A549 (cell line): ENCODE data around the gene TCP11. TPM values are rescaled to one million over a fixed set of nuclear protein-coding genes. Genes with fewer than 3 reads are reported as not detected.

ENCODE experiments used
- ATAC-seq, 2 experiments: fragments of 200-7000 bp in 1 of 2; fragments of >200 bp in 1 of 2; cut with Nextera tagmentation in 1 of 2; cut with Tn5 transposase in 1 of 2; 3 replicates each; pipeline versions ENCODE4 v1.8.0 to v1.9.1; 2018 to 2020; ENCODE audit warnings: mild to moderate bottlenecking in 1 of 2, moderate library complexity in 1 of 2
- CTCF ChIA-PET: fragments of 300-600 bp; sonication (Branson Sonifier 250); formaldehyde crosslinking; extraction: SDS; loops from one replicate; lab custom pipeline; 2021; ENCODE audit warnings: antibody characterized with exemption, inconsistent platforms; lab: Yijun Ruan, JAX
- POLR2A ChIA-PET: fragments of 350-600 bp; formaldehyde crosslinking; extraction: SDS; loops from one replicate; lab custom pipeline; 2021; ENCODE audit warnings: antibody characterized with exemption, inconsistent platforms; lab: Yijun Ruan, JAX
- DNase-seq, 2 experiments: peaks; one replicate each; pipeline versions ENCODE4 v3.0.0 to v3.0.0-alpha.2; 2011 to 2016; ENCODE audit warnings: low read depth in 1 of 2, low spot score in 1 of 2
- FAIRE-seq: peaks from 2 replicates; lab custom pipeline; 2011; peaks lifted over from hg19 to GRCh38; lab: Jason Lieb, UNC
- H3K27ac ChIP-seq, 2 experiments: fragments of >200 bp; sonication (Bioruptor Twin); formaldehyde crosslinking; 3 replicates each; pipeline ENCODE4 v1.5.1; 2016 to 2017
- H3K4me1 ChIP-seq: fragments of >200 bp; sonication (Bioruptor Twin); formaldehyde crosslinking; 3 replicates; pipeline ENCODE4 v1.6.1; 2016
- H3K4me2 ChIP-seq: fragments of >200 bp; sonication (Bioruptor Twin); formaldehyde crosslinking; 3 replicates; pipeline ENCODE4 v1.6.1; 2016
- H3K4me3 ChIP-seq: fragments of >200 bp; sonication (Bioruptor Twin); formaldehyde crosslinking; 3 replicates; pipeline ENCODE4 v1.5.1; 2016
- H3K9me3 ChIP-seq: fragments of >200 bp; sonication (Bioruptor Twin); formaldehyde crosslinking; 3 replicates; pipeline ENCODE4 v1.6.1; 2016
- CEBPB ChIP-seq, 2 experiments: fragments of >200 bp in 1 of 2; sonication (Bioruptor Twin) in 1 of 2; formaldehyde crosslinking in 1 of 2; IDR thresholded peaks; 2 replicates each; pipeline ENCODE4 v1.6.1; 2012 to 2016
- EHMT2 ChIP-seq: fragments of 200-600 bp; sonication (generic); IDR thresholded peaks from 2 replicates; pipeline ENCODE4 v1.6.1; 2016; ENCODE audit warnings: antibody characterized with exemption, low read depth, mild to moderate bottlenecking, moderate library complexity
- ESRRA ChIP-seq: fragments of 150-350 bp; IDR thresholded peaks from 2 replicates; pipeline ENCODE4 v1.6.1; 2014; ENCODE audit warnings: mild to moderate bottlenecking, low read length, borderline replicate concordance
- FOSB ChIP-seq: fragments of 250-450 bp; sonication (Bioruptor Pico); IDR thresholded peaks from 2 replicates; pipeline ENCODE4 v1.5.0; 2020; ENCODE audit warnings: mild to moderate bottlenecking, moderate library complexity
- GATA3 ChIP-seq: IDR thresholded peaks from 2 replicates; pipeline ENCODE4 v1.6.1; 2012; ENCODE audit warnings: borderline replicate concordance
- HDAC2 ChIP-seq: fragments of 200-600 bp; sonication (generic); IDR thresholded peaks from 2 replicates; pipeline ENCODE4 v1.6.1; 2016
- HES2 ChIP-seq: fragments of >200 bp; sonication (Bioruptor Twin); formaldehyde crosslinking; IDR thresholded peaks from 2 replicates; pipeline ENCODE4 v1.6.1; 2016
- HOXA7 ChIP-seq: fragments of 250-450 bp; sonication (Bioruptor Pico); IDR thresholded peaks from 2 replicates; pipeline ENCODE4 v1.5.0; 2020; ENCODE audit warnings: mild to moderate bottlenecking, moderate library complexity
- HOXB5 ChIP-seq: fragments of 250-450 bp; sonication (Bioruptor Pico); IDR thresholded peaks from 2 replicates; pipeline ENCODE4 v1.5.0; 2020; ENCODE audit warnings: mild to moderate bottlenecking, moderate library complexity
- JUN ChIP-seq, 2 experiments: fragments of >200 bp; sonication (Bioruptor Twin); formaldehyde crosslinking; IDR thresholded peaks; 2 replicates in 1 of 2; 3 replicates in 1 of 2; pipeline ENCODE4 v1.6.1; 2016 to 2017
- JUNB ChIP-seq: fragments of >200 bp; sonication (Bioruptor Twin); formaldehyde crosslinking; IDR thresholded peaks from 2 replicates; pipeline ENCODE4 v1.6.1; 2016
- KDM5A ChIP-seq: fragments of 200-600 bp; sonication (generic); IDR thresholded peaks from 2 replicates; pipeline ENCODE4 v1.6.1; 2016; ENCODE audit warnings: antibody characterized with exemption, mild to moderate bottlenecking
- NPAS2 ChIP-seq: fragments of 250-450 bp; sonication (Bioruptor Pico); IDR thresholded peaks from 2 replicates; pipeline ENCODE4 v1.8.0; 2022; ENCODE audit warnings: mild to moderate bottlenecking, moderate library complexity, borderline replicate concordance
- PBX3 ChIP-seq: IDR thresholded peaks from 2 replicates; pipeline ENCODE4 v1.6.1; 2012
- PHF8 ChIP-seq: fragments of 200-600 bp; sonication (generic); IDR thresholded peaks from 2 replicates; pipeline ENCODE4 v1.6.1; 2016; ENCODE audit warnings: low read depth, mild to moderate bottlenecking, antibody characterized with exemption, moderate library complexity, borderline replicate concordance
- POLR2A ChIP-seq: IDR thresholded peaks from 2 replicates; pipeline ENCODE4 v1.6.1; 2012; ENCODE audit warnings: mild to moderate bottlenecking, low read length
- RARB ChIP-seq: fragments of 250-450 bp; sonication (Bioruptor Pico); IDR thresholded peaks from 2 replicates; pipeline ENCODE4 v1.8.0; 2021; ENCODE audit warnings: mild to moderate bottlenecking, moderate library complexity
- RFX5 ChIP-seq: fragments of 450-650 bp; IDR thresholded peaks from 2 replicates; pipeline ENCODE4 v1.7.1; 2014; ENCODE audit warnings: antibody characterized with exemption, mild to moderate bottlenecking, moderate library complexity
- RNF2 ChIP-seq: fragments of 200-600 bp; sonication (generic); IDR thresholded peaks from 2 replicates; pipeline ENCODE4 v1.6.1; 2016; ENCODE audit warnings: low read depth, mild to moderate bottlenecking, antibody characterized with exemption, moderate library complexity, borderline replicate concordance
- SREBF2 ChIP-seq: fragments of 450-650 bp; IDR thresholded peaks from 2 replicates; pipeline ENCODE4 v1.6.1; 2014; ENCODE audit warnings: mild to moderate bottlenecking, moderate library complexity
- TFCP2L1 ChIP-seq: fragments of 250-450 bp; sonication (Bioruptor Pico); IDR thresholded peaks from 2 replicates; pipeline ENCODE4 v1.5.0; 2021; ENCODE audit warnings: mild to moderate bottlenecking
- TP53 ChIP-seq: fragments of 250-450 bp; sonication (Bioruptor Pico); IDR thresholded peaks from 2 replicates; pipeline ENCODE4 v1.5.0; 2021; ENCODE audit warnings: mild to moderate bottlenecking, moderate library complexity
- ZC3H11A ChIP-seq: fragments of 450-650 bp; IDR thresholded peaks from 2 replicates; pipeline ENCODE4 v1.6.1; 2014; ENCODE audit warnings: antibody characterized with exemption, mild to moderate bottlenecking
- ZFP36 ChIP-seq: fragments of 450-650 bp; IDR thresholded peaks from 2 replicates; pipeline ENCODE4 v1.6.1; 2014; ENCODE audit warnings: borderline replicate concordance; ENCODE audit not compliant: partially characterized antibody
- ZSCAN20 ChIP-seq: fragments of 250-450 bp; sonication (Bioruptor Pico); IDR thresholded peaks from 2 replicates; pipeline ENCODE4 v1.8.0; 2022; ENCODE audit warnings: mild to moderate bottlenecking, moderate library complexity
- WGBS: methylation state at CpG from one replicate; pipeline ENCODE4 v1.1.6; 2017; ENCODE audit errors: missing lambda C conversion rate; 5-methylcytosine and 5-hydroxymethylcytosine counted together
- polyA plus RNA-seq, 4 experiments: library from polyadenylated mRNA; depleted of rRNA in 3 of 4; stranded (reverse); fragments of >200 nt; fragmentation: RNase III in 1 of 4; extraction: RNeasy Plus Mini Kit Qiagen cat#74134 plus additional on column Dnase treatment in 1 of 4; gene quantifications; 2 replicates in 3 of 4; 3 replicates in 1 of 4; pipeline ENCODE4 v1.2.3, GENCODE V29; 2011 to 2017
- TF ChIP-seq, protein P1 (sequence below): fragments of 150-350 bp; IDR thresholded peaks from 2 replicates; pipeline ENCODE4 v1.6.1; 2014; ENCODE audit warnings: low read depth, mild to moderate bottlenecking, low read length
- TF ChIP-seq, protein P2 (sequence below): IDR thresholded peaks from 2 replicates; pipeline ENCODE4 v1.6.1; 2012

TCP11 gene
- polyA plus RNA-seq, 2 of the 4 experiments (the other 2 are of a cell fraction): 0.06 TPM; not detected in 1

DNA sequence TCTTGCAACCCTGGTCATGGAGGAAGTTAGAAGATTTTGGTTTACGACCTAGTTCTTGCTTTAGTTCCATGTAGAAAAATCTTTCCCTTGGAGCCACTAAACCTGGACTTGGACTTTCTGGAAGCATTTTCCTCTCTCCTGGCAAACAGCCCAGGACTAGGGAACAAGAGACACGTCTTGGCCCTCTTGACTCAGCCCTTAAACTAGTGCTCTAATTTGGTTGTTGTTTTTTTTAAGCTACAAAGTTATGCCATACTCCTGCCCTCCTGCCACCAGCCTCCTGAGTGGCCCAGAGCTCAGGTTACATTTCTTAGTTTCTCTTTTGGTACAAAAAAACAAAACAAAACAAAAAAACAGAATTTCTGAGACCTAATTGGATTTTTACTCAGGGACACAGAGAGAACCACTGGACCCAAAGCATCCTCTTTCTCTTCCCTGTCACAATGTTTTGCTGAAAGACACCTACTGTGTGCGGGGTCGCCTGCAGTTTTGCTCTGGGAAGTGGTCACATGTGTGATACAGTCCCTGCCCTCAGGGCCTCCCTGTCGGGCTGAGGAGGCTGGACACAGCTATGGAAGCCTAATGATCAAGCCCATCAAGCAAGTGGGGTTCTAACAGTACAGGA lies 40.3 kb upstream of the TCP11 start (continued):
- TF ChIP-seq, protein P1, sequence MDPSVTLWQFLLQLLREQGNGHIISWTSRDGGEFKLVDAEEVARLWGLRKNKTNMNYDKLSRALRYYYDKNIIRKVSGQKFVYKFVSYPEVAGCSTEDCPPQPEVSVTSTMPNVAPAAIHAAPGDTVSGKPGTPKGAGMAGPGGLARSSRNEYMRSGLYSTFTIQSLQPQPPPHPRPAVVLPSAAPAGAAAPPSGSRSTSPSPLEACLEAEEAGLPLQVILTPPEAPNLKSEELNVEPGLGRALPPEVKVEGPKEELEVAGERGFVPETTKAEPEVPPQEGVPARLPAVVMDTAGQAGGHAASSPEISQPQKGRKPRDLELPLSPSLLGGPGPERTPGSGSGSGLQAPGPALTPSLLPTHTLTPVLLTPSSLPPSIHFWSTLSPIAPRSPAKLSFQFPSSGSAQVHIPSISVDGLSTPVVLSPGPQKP: no peak
- TF ChIP-seq ZFP36 (no peak), ZC3H11A (no peak)

- no peak for TF ChIP-seq ESRRA
- ATAC-seq: no peak
- FAIRE-seq: no peak
- Histone ChIP-seq H3K4me2 (no peak overlapping the region), H3K27ac (peak overlapping the region; percentile 25 to 41; a peak in 4 of 6 replicates), H3K4me3 (no peak overlapping the region), H3K4me1 (peaks cover 49% of the 10 kb centered on the region), H3K9me3 (no peaks in the 10 kb centered on the region)
- ChIA-PET POLR2A (no interaction called here), CTCF (interaction anchor here (0.6 to 1.2 kb wide), 3 partner anchors 9 to 33 kb away, joined by 3 to 4 read pairs (median 3); no protein-coding TSS in a partner anchor)
- no peak for DNase-seq
- 61% methylated on average over 2 of the region's 2 CpGs for WGBS
These were observed 38.9 kb upstream of the TCP11 start for GRCh38 chr6:35179901-35180535.

GRCh38 chr6:35178932-35179832 lies 38.0 kb upstream of the TCP11 start:
- Histone ChIP-seq H3K4me2 (no peak overlapping the region), H3K9me3 (no peaks in the 10 kb centered on the region), H3K4me1 (peaks cover 41% of the 10 kb centered on the region), H3K4me3 (no peak overlapping the region), H3K27ac (peak overlapping the region in 1 of 2 experiments; percentile 41; a peak in 3 of 6 replicates)
- DNase-seq (no peak), ATAC-seq (no peak), FAIRE-seq (no peak)
- WGBS: 72% methylated on average over 5 of the region's 5 CpGs
- CTCF ChIA-PET: interaction anchor here (0.6 to 1.2 kb wide), 4 partner anchors 8 to 786 kb away, joined by 3 to 6 read pairs (median 3); no protein-coding TSS in a partner anchor
- POLR2A ChIA-PET: no interaction called here
- TF ChIP-seq RNF2 (no peak), RARB (CRISPR knock-in tag) (no peak), SREBF2 (no peak)
- TF ChIP-seq, protein P2, sequence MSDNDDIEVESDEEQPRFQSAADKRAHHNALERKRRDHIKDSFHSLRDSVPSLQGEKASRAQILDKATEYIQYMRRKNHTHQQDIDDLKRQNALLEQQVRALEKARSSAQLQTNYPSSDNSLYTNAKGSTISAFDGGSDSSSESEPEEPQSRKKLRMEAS: no peak

GRCh38 chr6:35178012-35178411 lies 36.9 kb upstream of the TCP11 start:
- CTCF ChIA-PET: no interaction called here
- WGBS: 85% methylated on average over 2 of the region's 2 CpGs

GRCh38 chr6:35177596-35177995 lies 36.5 kb upstream of the TCP11 start:
- DNase-seq: no peak
- WGBS: 94% methylated on average over 2 of the region's 2 CpGs
- TF ChIP-seq CEBPB (IDR thresholded peaks at IDR 0.05) (no peak), HOXB5 (CRISPR knock-in tag) (no peak), NPAS2 (CRISPR knock-in tag) (no peak), TP53 (no peak), HDAC2 (no peak), GATA3 (no peak), RARB (CRISPR knock-in tag) (no peak), HES2 (no peak), POLR2A (no peak), JUN (IDR thresholded peaks at IDR 0.05) (no peak), HOXA7 (CRISPR knock-in tag) (no peak), PBX3 (no peak), RFX5 (no peak), KDM5A (no peak)

More at GRCh38 chr6:35178012-35178411, 36.9 kb upstream of the TCP11 start:
- H3K4me2 ChIP-seq: no peak overlapping the region
- DNase-seq: no peak
- peaks cover 32% of the 10 kb centered on the region for H3K4me1 ChIP-seq
- TF ChIP-seq HOXB5 (CRISPR knock-in tag) (no peak), FOSB (CRISPR knock-in tag) (no peak), PHF8 (no peak), JUNB (no peak), EHMT2 (no peak), TFCP2L1 (CRISPR knock-in tag) (no peak), ZSCAN20 (no peak)
- TF ChIP-seq, all 56 proteins: peak for 0
- Histone ChIP-seq H3K4me3 (no peak overlapping the region), H3K9me3 (no peaks in the 10 kb centered on the region), H3K27ac (no peak overlapping the region)
- ATAC-seq: no peak
- no peak for FAIRE-seq
- POLR2A ChIA-PET: no interaction called here

More at GRCh38 chr6:35177596-35177995, 36.5 kb upstream of the TCP11 start:
- POLR2A ChIA-PET: no interaction called here
- H3K4me1 ChIP-seq: peaks cover 32% of the 10 kb centered on the region
- FAIRE-seq: no peak
- no peak for ATAC-seq
- no peaks in the 10 kb centered on the region for H3K9me3 ChIP-seq
- CTCF ChIA-PET: no interaction called here
- no peak overlapping the region for H3K27ac ChIP-seq
- no peak overlapping the region for H3K4me2 ChIP-seq
- no peak overlapping the region for H3K4me3 ChIP-seq
